ENCODE data around the gene CARD9.

GRCh38 chr9:136342181-136343120 is 31.0 kb downstream of the CARD9 start:
- TF ChIP-seq CTCF (IDR thresholded peaks at IDR 0.05; ENCODE audit: low read depth, low read length, poor library complexity, severe bottlenecking) (no peak), EZH2phosphoT487 (IDR thresholded peaks at IDR 0.05; ENCODE audit: borderline replicate concordance, low read length) (no peak)

All from DOHH2 (cell line).